ENCODE results near the gene CSTF1.

Gene CSTF1

DNA sequence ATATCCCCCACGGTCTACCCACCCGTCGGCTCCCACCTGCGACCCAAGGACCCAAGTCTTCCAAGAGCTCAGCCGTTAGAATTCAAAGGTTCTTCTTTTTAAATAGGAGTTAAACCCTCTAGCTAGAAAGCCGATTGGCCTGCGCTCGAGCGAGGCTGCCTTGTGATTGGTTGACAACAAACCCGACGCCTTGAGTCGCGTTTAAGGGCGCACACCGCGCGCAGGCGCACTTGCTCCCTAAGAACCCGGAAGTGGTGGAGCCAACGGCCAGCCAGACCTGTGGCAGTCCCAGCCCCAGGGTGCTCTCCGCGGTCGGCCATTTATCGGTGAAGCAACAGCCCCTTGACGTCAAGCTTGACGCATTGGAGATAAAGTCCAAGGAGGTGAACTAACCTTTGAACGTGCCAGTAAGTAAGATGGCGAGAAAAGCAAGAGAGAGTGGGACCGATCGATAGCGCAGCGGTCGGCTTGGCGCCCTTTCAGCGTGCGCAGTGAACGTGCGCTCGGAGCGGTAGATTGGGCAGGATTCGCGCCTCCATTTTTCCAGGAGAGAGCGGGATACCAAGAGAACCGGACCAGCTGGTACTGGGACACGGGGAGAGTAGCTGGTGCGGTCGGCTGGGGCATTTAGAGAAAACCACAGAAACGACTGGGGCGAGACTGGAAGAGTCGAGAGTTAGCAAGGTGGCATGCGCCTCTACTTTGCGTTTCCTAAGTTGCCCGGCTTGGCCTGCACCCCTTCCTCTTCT, at the start of gene CSTF1, which contains the start of gene AURKA:
Gene CSTF1 (plus strand): TSS at position 514 of the 749 bp plus-strand sequence. CDS start 2,908 bp downstream, outside the sequence.
Gene AURKA (minus strand): TSS at position 84 of the 749 bp plus-strand sequence. CDS start 4,018 bp downstream, outside the sequence.
- in situ Hi-C loops (cut with MboI; ENCODE audit: low sequenced_read_pairs) = no loop called here

DNA sequence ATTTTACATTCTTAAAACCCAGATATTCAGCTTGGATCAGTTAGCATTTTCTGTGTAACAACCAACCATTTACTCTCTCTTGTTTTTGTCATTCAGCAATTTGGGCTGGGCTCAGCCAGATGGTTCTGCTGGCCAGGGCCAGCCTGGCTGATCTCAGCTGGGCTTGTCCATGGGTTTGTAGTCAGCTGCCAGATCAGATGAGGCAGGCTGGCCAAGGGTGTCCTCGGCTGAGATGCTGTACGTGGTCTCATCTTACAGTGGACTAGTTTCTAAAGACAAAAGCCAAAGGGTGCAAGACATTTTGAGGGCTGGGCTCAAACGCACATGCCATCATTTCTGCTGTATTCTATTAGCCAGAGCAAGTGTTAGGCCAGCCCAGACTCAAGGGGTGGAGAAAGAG, 49.7 kb upstream of the CSTF1 start:
- in situ Hi-C loops (cut with MboI; ENCODE audit: low sequenced_read_pairs) = no loop called here

DNA sequence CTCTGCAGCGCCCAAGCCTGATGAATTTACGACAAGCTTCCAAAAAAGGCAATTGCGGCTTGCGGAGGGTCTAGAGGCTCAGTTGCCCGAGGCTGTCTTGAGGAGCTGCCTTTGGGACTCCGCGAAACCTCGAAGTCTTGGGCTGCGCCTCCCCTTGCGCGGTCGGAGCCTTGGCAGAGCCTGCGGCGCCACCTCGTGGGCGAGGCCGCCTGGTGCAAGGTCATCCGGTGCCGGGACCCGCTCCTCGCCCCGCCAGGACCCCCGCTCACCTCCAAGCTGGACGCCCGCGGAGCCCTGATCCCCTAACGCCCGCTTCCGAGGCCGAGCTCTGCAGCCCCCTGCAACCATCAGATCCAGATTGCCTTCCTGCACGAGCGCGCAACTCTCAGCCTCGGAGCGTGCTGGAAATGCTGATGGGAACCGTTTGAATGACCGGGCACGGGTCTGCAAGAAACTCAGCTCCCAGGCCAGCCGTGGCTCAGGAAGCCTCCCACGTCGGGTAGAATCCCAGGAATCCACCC, 48.5 kb upstream of the CSTF1 start:
- in situ Hi-C loops (cut with MboI; ENCODE audit: low sequenced_read_pairs) = no loop called here

GRCh38 chr20:56345911-56346310, 46.5 kb upstream of the CSTF1 start:
- in situ Hi-C loops (cut with MboI; ENCODE audit: low sequenced_read_pairs) = no loop called here

GRCh38 chr20:56347628-56348304, 44.7 kb upstream of the CSTF1 start:
- in situ Hi-C loops (cut with MboI; ENCODE audit: low sequenced_read_pairs) = no loop called here

GRCh38 chr20:56348305-56348693, 44.1 kb upstream of the CSTF1 start:
- in situ Hi-C loops (cut with MboI; ENCODE audit: low sequenced_read_pairs) = no loop called here

DNA sequence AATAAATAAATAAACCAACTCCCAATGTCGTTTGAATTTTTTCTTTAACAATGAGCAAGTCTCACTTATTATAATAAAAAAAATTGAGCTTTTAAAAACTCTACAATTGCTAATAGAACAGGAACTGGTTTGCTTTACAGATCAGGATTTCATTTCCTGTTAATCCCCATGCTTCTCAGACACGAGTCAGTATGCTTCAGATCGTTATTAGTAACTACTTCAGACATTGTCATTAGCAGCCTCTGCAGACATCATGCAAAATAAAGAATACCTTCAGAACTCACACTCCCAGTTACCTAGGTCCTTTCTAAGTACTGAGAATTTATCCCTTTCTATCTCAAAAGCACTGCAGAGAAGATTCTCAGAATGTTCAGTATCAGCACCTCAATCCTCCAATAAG, 43.7 kb upstream of the CSTF1 start:
- in situ Hi-C loops (cut with MboI; ENCODE audit: low sequenced_read_pairs) = no loop called here

GRCh38 chr20:56350842-56351241, 41.6 kb upstream of the CSTF1 start:
- in situ Hi-C loops (cut with MboI; ENCODE audit: low sequenced_read_pairs) = no loop called here

DNA sequence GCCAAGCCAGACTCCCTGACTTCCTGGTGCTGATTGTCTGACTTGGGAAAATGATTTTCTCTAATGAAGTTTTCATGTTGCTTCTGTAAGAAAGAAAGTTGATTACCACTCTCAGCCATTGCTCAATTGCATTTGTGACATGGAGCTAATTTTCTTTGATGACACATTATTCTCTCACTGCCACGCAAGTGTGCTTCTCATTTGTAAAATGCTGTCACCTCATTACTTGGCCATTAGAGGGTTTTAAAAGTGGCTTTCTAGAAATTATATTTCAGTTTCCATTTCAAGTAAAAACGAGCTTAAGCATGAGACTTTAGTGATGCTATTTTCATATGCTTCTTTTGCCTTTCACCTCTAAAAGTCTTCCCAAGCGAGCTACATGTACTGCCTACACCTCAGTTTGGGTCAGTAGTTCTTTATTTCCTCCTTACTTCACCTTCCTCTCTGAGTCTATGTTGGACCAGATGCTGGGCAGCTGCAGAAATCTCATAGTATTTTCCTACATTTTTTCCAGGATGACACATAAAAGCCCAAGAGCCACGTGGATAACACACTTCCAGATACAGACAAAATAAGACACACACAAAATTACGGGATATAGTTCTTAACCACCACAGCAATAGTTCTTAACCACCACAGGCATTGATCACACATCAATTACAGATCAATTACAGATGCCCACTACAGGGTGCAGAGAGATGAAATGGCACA, 39.9 kb upstream of the CSTF1 start:
- in situ Hi-C loops (cut with MboI; ENCODE audit: low sequenced_read_pairs) = no loop called here

- in situ Hi-C loops (cut with MboI; ENCODE audit: low sequenced_read_pairs) = no loop called here
Measured at GRCh38 chr20:56353356-56353755, 39.1 kb upstream of the CSTF1 start.

- in situ Hi-C loops (cut with MboI; ENCODE audit: low sequenced_read_pairs) = no loop called here
Measured at GRCh38 chr20:56358070-56358469, 34.4 kb upstream of the CSTF1 start.

DNA sequence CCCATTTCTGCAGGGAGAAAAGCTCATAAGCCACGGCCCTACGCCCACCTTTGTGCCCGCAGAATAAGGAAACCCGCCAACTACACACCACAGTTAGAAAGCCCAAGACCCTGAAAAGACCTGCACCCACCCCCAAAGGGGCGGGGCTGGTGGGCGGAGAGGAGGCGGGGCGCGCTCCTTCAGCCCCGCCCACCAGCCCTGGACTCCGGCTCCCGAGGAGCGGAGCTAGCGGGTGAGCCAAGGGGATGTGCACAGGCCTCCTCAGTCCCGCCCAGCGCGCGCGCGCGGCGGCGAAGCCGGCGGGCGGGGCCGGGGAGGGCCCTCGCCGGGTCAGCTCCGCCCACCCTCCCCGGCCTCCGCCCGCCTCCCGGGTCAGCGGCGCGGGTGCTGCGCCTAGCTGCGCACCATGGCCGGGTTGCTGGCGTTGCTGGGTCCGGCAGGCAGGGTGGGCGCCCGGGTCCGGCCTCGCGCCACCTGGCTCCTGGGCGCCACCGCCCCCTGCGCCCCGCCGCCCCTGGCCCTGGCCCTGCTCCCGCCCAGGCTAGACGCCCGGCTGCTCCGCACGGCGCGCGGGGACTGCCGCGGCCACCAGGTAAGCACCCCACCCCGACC, 33.7 kb upstream of the CSTF1 start, which contains the start of gene FAM210B:
Gene FAM210B (plus strand): TSS at position 375 of the 612 bp plus-strand sequence. CDS start 32 bp downstream, at position 407.
- in situ Hi-C loops (cut with MboI; ENCODE audit: low sequenced_read_pairs) = no loop called here

- in situ Hi-C loops (cut with MboI; ENCODE audit: low sequenced_read_pairs) = no loop called here
Measured at GRCh38 chr20:56359212-56360132, 33.0 kb upstream of the CSTF1 start.

DNA sequence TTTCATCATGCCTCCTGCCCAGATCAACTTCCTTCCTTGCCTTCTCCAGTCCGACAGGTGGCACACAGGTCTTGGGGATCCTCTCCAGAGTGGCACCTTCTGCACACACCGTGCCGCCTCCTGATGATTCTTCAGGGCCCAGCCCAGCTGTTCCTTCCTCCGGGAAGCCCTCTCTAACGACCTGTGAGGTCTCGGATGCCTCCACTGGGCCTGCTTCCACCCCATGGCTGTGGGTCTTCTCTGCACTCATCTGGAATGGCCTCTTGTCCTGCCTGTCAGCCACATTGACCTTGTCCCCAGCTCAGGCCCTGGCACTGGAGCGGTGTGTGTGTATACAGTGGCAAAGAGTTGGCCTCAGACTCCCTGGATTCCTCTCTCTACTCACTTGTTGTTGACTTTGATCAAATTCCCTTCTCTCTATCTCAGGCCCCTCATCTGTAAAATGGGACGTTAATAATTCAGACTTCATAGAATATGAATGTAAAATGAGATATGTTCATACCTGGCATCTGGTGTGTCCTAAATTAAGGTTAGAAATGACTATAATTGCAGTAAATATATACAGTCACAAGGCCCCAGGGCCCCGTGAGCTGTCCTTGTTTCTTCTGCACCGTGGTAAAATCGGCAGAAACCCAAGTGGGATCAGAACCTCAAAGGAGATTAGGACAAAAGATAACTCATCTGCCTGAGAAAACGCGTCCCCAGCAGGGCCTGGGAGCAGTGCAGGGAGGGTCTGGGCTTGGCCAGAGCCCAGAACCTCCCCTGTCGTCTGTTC, 32.1 kb upstream of the CSTF1 start:
- in situ Hi-C loops (cut with MboI; ENCODE audit: low sequenced_read_pairs) = no loop called here

GRCh38 chr20:56360908-56361205, 31.6 kb upstream of the CSTF1 start:
- in situ Hi-C loops (cut with MboI; ENCODE audit: low sequenced_read_pairs) = no loop called here

DNA sequence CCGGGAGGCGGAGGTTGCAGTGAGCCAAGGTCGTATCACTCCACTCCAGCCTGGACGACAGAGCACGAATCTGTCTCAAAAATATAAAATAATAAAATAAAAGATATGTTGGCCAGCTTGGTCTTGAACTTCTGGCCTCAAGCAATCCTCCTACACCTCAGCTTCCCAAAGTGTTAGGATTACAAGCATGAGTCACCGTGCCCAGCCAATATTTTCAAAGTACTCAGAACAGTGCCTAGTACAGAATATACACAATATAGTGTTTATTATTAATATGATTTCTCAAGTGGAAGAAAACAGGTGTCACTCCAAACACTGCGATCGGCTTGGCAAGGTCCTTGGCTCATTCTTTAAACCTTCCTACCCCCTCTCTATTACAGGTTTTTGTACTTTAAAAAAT, 30.5 kb upstream of the CSTF1 start:
- in situ Hi-C loops (cut with MboI; ENCODE audit: low sequenced_read_pairs) = no loop called here

DNA sequence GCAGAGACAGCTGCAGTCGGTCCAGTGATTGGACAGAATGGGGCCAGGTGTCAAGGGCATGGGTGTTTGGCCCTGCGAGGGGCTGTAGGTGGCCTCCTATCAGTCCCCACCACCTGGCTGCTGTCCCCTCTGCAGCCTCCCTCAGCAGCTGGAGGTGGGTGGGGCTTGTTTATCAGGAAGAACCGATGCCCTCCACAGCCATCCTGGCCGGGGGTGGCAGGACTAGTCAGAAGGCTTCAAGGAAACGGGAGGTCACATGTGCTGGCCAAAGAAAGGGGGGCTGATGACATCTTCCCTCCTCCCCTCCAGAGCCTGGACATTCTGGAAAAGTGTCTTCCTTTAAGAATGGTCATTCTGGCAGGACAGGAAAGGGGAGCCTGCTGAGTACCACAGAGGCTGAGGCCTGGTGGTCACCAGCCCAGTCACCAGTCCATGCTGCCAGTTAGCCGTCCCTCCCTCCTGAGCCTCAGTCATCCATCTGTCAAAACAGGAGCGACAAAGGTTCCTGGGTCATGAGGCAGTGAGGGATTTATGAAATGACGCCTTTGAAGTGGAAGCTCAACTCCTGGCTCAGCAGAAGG, 29.5 kb upstream of the CSTF1 start:
- in situ Hi-C loops (cut with MboI; ENCODE audit: low sequenced_read_pairs) = no loop called here

- in situ Hi-C loops (cut with MboI; ENCODE audit: low sequenced_read_pairs) = no loop called here
Measured at GRCh38 chr20:56363491-56363890, 29.0 kb upstream of the CSTF1 start.
